Colonic mucosa (tissue), 4 donors: Measurements from ENCODE around the gene CLN5. TPM values are rescaled to one million over a fixed set of nuclear protein-coding genes. Genes with fewer than 3 reads are reported as not detected.

ENCODE experiments used
- DNase-seq: peaks from one replicate; pipeline ENCODE4 v3.0.0-alpha.2; 2020
- H3K27ac ChIP-seq: fragments of 200-600 bp; one replicate; pipeline ENCODE4 v1.8.0; 2021
- H3K27me3 ChIP-seq: fragments of 200-600 bp; one replicate; pipeline ENCODE4 v1.8.0; 2021
- H3K36me3 ChIP-seq: fragments of 200-600 bp; one replicate; pipeline ENCODE4 v1.8.0; 2021
- H3K4me1 ChIP-seq: fragments of 200-600 bp; one replicate; pipeline ENCODE4 v1.8.0; 2021; ENCODE audit warnings: mild to moderate bottlenecking
- H3K4me3 ChIP-seq: fragments of 200-600 bp; one replicate; pipeline ENCODE4 v1.8.0; 2021
- H3K9ac ChIP-seq, 2 donors: one replicate each; pipeline ENCODE4 v1.7.0; 2013; ENCODE audit warnings: control low read depth in 2 of 2, low read depth in 2 of 2, low read length in 2 of 2
- H3K9me3 ChIP-seq: fragments of 200-600 bp; one replicate; pipeline ENCODE4 v1.8.0; 2021
- CTCF ChIP-seq: fragments of 200-600 bp; IDR thresholded peaks from one replicate; pipeline ENCODE4 v1.8.0; 2022; ENCODE audit warnings: antibody characterized with exemption, mild to moderate bottlenecking
- intact Hi-C: fragments of 100-400 bp; cut with DNase I; formaldehyde crosslinking; loops from one replicate; pipeline ENCODE4 v1.14.1; 2022
- total RNA-seq, 2 donors: library from RNA; stranded (reverse); fragmentation: NEBNext Ultra II Directional in 1 of 2; extraction: Animal tissue kit (Norgen Biotek cat#: 25700) in 1 of 2; gene quantifications; one replicate each; pipeline ENCODE4 v1.2.1, GENCODE V29; 2021
- donor health status: healthy.
- donor health status: DM: no; HTN: no; CAD: no.
- donor health status: DM: no; HTN: no; CAD: no.

The CLN5 gene
- total RNA-seq, 2 donors from 2014 or later, result 21.8 to 26.5 TPM

- no peaks in the 10 kb centered on the region for H3K27me3 ChIP-seq
- no peak overlapping the region for H3K9ac ChIP-seq
- no peak for DNase-seq
- H3K36me3 ChIP-seq, result no peaks in the 10 kb centered on the region
- intact Hi-C loops, result loop anchor here (10.0 kb wide), 1 partner anchor 1109 kb away; no protein-coding TSS in a partner anchor
- no peak overlapping the region for H3K27ac ChIP-seq
- peaks cover 5% of the 10 kb centered on the region for H3K4me1 ChIP-seq
- no peaks in the 10 kb centered on the region for H3K9me3 ChIP-seq
- TF ChIP-seq CTCF, result no peak
- H3K4me3 ChIP-seq, result no peak overlapping the region
Observed at GRCh38 chr13:76983676-76984075, 8.2 kb upstream of the CLN5 start.

- DNase-seq, result peak; percentile 46
- Histone ChIP-seq H3K9ac (peak overlapping the region; percentile 76 to 85), H3K36me3 (no peaks in the 10 kb centered on the region), H3K4me3 (peak overlapping the region; percentile 81), H3K9me3 (no peaks in the 10 kb centered on the region), H3K27me3 (no peaks in the 10 kb centered on the region), H3K4me1 (no peaks in the 10 kb centered on the region), H3K27ac (peak overlapping the region; percentile 91)
- intact Hi-C loops, result loop anchor here (5.0 kb wide), 1 partner anchor 36 kb away; the partner anchor contains the start of gene FBXL3
- TF ChIP-seq CTCF, result no peak
Observed at GRCh38 chr13:76991432-76991795, 467 bp upstream of the CLN5 start.

GRCh38 chr13:76992548-76993001 is 694 bp downstream of the CLN5 start:
- intact Hi-C loops, result loop anchor here (5.0 kb wide), 1 partner anchor 35 kb away; the partner anchor contains the start of gene FBXL3
- peak; percentile 61 for DNase-seq
- Histone ChIP-seq H3K36me3 (no peaks in the 10 kb centered on the region), H3K9ac (peak overlapping the region; percentile 76 to 85), H3K27me3 (no peaks in the 10 kb centered on the region), H3K4me3 (peak overlapping the region; percentile 81), H3K9me3 (no peaks in the 10 kb centered on the region), H3K4me1 (no peaks in the 10 kb centered on the region), H3K27ac (peak overlapping the region; percentile 91)
- TF ChIP-seq CTCF, result no peak

- intact Hi-C loops, result loop anchor here (5.0 kb wide), 1 partner anchor 34 kb away; the partner anchor contains the start of gene FBXL3
- Histone ChIP-seq H3K36me3 (no peaks in the 10 kb centered on the region), H3K9ac (peak overlapping the region; percentile 76 to 85), H3K4me1 (no peaks in the 10 kb centered on the region), H3K27me3 (no peaks in the 10 kb centered on the region), H3K4me3 (peak overlapping the region; percentile 81), H3K27ac (peak overlapping the region; percentile 91), H3K9me3 (no peaks in the 10 kb centered on the region)
- no peak for DNase-seq
- no peak for TF ChIP-seq CTCF
Observed at GRCh38 chr13:76993021-76993420, 1.1 kb downstream of the CLN5 start.

GRCh38 chr13:76993473-76993872 is 1.6 kb downstream of the CLN5 start:
- no peak overlapping the region for H3K9ac ChIP-seq

More at GRCh38 chr13:76993473-76993872, 1.6 kb downstream of the CLN5 start:
- no peak for DNase-seq
- no peak overlapping the region for H3K4me3 ChIP-seq
- no peaks in the 10 kb centered on the region for H3K27me3 ChIP-seq
- TF ChIP-seq CTCF, result no peak
- H3K36me3 ChIP-seq, result no peaks in the 10 kb centered on the region
- H3K27ac ChIP-seq, result no peak overlapping the region
- no peaks in the 10 kb centered on the region for H3K9me3 ChIP-seq
- intact Hi-C loops, result loop anchor here (5.0 kb wide), 1 partner anchor 34 kb away; the partner anchor contains the start of gene FBXL3
- no peaks in the 10 kb centered on the region for H3K4me1 ChIP-seq
